CD4-positive, alpha-beta T cell treated with Interferon gamma for 1 hour (primary cell): Measurements from ENCODE around the gene MAST4.

Source experiments
- DNase-seq: peaks from one replicate; pipeline ENCODE4 v3.0.0-alpha.2; 2020

MAST4 gene

DNA sequence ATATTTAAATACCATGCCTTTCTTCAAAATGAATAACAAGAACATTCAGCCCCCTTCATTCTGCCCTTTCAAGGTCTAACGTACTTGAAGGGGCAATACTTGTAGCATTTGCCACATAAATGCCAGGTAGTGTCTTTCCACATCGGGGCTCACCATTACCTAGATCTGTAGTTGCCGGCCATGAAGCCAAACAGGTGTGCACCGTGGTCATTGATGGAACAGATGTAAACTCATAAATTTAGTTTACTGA lies 407.4 kb downstream of the MAST4 start:
- DNase-seq = no peak

GRCh38 chr5:67003935-67004729 lies 407.9 kb downstream of the MAST4 start:
- DNase-seq = peak; percentile 84

GRCh38 chr5:67004730-67005350 lies 408.6 kb downstream of the MAST4 start:
- DNase-seq = no peak

GRCh38 chr5:67005737-67006499 lies 409.7 kb downstream of the MAST4 start:
- no peak for DNase-seq

GRCh38 chr5:67006500-67006848 lies 410.3 kb downstream of the MAST4 start:
- DNase-seq = no peak

GRCh38 chr5:67009028-67009427 lies 412.8 kb downstream of the MAST4 start:
- no peak for DNase-seq

- DNase-seq = no peak
These were observed 414.7 kb downstream of the MAST4 start for GRCh38 chr5:67010684-67011409.

DNA sequence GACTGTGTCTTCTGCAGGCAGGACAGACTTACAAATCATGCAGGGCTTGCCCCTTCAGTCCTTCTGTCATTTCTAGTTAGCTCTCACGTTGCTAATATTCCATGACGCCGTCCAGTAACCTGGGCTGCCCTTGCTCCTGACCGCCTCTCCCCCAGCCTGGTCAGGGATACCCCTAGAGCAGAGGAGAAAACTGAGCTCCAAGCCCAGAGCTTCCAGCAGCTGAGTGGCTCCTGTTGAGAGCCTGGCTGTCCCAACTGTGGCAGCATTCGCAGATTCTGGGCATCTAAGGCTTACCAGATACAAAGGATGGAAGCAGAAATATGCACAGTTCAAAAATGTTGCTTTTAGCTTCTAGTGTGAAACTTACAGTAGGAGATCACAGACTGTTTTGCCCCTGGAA lies 415.2 kb downstream of the MAST4 start:
- DNase-seq = no peak

GRCh38 chr5:67012171-67012570 lies 416.0 kb downstream of the MAST4 start:
- no peak for DNase-seq

GRCh38 chr5:67013719-67014118 lies 417.5 kb downstream of the MAST4 start:
- no peak for DNase-seq

GRCh38 chr5:67014191-67014590 lies 418.0 kb downstream of the MAST4 start:
- no peak for DNase-seq

DNA sequence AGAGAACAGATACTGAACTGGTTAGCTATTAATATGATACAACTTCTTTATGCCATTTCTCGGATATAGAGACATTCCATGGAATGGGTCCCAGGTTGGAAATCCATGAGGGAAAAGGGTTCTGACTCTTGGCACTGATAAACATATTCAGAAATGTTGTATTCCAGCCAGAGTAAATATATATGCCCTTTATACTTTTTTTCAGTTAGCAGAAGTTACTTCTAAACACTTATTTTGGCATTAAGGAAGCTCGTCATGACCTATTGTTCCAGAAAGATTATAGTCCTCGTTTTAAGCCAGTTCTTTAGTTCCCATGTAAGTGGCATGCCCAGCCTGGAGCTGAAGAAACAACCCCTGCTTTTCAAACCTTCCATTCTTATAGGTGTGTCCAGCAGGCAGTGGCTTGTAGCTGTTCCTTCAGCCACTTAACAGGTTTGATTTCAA lies 418.8 kb downstream of the MAST4 start:
- no peak for DNase-seq

- no peak for DNase-seq
These were observed 419.5 kb downstream of the MAST4 start for GRCh38 chr5:67015541-67016191.

GRCh38 chr5:67019065-67019845 lies 423.1 kb downstream of the MAST4 start:
- no peak for DNase-seq

DNA sequence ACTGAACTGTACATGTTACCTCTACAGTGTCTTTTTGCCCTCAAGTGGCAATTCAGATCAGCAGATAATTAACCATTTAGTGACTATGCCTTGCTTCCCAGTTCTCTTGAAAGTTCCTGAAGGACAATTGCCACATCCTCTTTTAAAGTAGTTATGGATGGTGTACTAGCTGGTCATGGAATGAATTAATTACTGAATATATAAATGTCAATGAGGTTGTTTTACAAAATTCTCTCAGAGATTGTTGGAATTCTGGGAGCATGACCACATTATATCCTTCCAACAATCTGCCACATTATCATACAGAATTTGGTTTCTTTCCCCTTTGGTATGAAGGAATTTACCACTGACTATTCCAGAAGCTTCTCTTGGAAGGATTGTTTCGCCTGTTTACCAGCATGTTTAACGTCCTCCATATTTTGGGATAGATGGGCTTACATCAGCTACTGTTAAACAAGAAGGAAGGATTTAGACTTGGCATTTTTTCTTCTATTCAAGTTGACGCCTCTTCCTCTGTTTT lies 424.0 kb downstream of the MAST4 start:
- no peak for DNase-seq

- DNase-seq = no peak
These were observed 424.8 kb downstream of the MAST4 start for GRCh38 chr5:67021031-67021430.

DNA sequence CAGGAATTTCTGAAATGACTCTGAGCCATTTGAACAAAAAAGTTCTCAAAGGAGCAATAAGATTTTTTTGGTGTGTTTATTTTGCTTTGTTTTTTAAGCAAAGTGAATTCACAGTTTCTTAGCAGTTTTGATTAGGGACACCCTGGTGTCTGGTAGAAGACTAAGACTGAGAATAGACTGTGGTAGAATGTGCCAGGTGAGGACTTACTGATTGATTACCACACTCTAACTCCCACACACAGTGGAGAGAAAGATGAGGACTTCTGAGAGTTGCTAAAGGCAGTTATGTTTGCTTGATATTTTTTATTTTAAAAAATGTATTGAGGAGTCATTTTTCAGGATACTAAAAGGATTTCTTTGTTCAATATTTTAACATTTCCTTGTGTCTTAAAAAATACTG lies 425.3 kb downstream of the MAST4 start:
- DNase-seq = no peak

- no peak for DNase-seq
These were observed 425.8 kb downstream of the MAST4 start for GRCh38 chr5:67021962-67022361.

DNA sequence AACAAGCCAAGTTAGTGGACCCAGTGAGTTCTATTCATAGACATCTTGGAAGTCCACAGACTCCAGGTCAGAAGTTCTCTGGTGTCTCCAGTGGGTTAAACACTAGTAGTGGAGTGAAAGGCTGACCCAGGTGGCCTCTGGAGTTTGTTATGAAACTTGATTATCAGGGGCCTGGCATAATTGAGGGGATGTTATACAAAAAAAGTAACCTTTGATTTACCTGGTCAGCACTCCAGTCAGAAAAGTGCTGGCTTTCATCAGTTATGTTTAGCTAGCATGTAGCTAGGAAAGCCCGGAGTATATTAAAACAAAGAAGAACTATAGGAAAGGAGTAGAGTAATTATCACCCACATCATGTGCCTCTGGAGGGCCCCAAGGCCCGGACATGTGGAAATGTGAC lies 429.3 kb downstream of the MAST4 start:
- DNase-seq = no peak

DNA sequence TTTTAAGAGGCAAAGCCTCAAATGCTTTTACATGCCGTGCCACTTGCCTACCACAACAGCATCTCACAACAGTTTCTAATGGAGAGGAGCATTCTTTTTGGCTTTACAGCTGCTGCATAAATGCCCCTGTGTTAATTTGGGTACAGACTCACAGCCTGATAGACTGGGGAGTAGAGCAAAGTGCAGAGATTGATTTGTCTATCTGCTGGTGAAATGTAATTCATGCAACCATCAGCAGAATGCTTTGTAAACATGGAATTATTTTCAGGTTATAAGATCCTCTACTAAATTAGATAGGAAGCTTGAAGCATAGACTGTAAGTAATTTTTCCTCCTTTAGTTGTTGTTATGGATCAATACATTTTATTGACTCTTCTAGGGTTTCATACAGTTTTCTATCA lies 430.1 kb downstream of the MAST4 start:
- no peak for DNase-seq

DNA sequence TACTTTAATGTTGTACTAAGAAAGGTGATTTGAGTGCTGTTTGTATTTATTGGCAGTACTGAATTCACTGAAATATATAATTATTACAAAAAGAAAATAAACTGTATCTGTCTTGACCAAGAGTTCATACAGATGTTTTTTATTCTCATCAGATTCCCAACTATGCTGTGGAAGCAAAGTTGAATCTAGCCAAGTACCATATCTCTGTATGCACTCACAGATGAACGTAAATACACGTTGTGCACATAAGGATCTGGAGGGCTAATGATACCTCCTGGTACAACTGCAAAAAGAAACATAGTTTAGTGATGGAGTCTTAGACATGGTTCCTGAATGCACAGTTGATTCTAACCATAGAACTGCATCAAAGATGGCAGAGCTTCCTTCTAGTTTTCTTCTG lies 431.0 kb downstream of the MAST4 start:
- no peak for DNase-seq

GRCh38 chr5:67028371-67028770 lies 432.2 kb downstream of the MAST4 start:
- no peak for DNase-seq
